ENCODE data around the gene TAF11. TPM values are rescaled to one million over a fixed set of nuclear protein-coding genes. Genes with fewer than 3 reads are reported as not detected.
"Not testable (repeated sequence)": the region's sequence is repeated elsewhere in the genome, so short reads cannot be mapped to it uniquely, and the experiment has no call there.

The TAF11 gene
- total RNA-seq, 1 donor from 2014 or later: 37.2 TPM

DNA sequence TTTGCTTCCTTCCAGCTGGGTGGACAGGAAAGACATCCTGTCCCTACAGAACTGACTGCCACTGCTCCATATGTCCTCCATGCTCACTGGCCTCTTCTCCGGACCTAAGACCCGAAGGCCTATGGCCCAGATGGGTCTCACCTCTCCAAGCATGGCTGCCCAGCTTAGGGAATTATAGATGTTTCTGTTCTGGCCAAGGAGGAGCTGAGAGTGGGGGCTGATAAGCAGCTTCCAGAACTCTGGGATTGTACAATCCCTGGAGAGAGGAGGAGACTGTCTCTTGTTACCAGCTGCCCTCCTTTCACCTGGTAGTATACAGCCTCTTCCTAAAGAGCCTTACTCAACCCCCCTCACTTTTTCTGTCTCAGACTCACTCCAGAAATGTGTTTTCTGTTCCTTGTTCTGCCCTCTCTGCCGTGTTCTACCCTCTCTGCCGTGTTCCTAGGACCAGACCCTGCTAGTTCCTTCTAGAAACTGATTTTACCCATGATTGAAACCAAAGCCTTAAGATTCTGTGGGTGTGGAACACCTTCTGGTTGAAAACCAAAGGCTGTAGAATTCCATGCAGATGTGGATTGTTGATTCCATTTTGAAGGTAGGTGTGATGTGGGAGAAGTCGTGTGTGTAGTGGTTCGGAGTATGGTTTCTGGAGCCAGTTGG, 29.9 kb upstream of the TAF11 start:
- Mint-ChIP-seq H3K4me3 (no peak overlapping the region), H3K27me3 (ENCODE audit: insufficient read depth) (peaks cover 6% of the 10 kb centered on the region), H3K9me3 (no peaks in the 10 kb centered on the region), H3K36me3 (ENCODE audit: low read depth) (peaks cover 4% of the 10 kb centered on the region), H3K4me1 (ENCODE audit: low read depth) (peaks cover 9% of the 10 kb centered on the region), H3K27ac (no peak overlapping the region)
- intact Hi-C loops (cut with micrococcal nuclease): no loop called here
- no peak for DNase-seq (ENCODE audit: low spot score)

DNA sequence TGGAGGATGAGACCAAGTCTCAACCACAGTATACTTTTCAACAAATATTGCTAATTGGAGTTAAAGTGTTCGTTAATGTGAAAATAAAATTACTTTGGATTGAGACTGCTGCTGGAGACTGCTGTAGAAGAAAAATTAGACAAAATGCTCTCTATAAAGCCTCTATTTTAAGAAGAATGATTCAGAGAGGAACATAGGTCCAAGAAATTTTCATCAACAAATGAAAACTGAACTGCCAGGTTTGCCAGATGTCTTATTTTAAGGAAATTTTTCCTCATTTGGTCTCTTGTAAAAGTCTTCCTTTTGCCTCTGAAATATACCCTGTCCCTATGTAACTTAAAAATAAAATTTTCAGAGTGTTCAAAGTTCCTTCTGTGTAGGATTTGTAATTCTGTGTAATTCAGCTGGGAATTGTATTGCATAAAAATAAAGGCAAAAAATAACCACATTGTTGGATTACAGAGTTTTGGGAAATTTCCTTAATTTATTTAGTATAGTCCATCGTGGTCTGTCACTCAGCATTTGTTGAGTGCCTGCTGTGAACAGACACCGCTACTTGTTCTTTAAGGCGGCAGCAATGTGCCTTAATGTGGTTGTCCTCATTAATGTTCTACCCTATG, 28.6 kb upstream of the TAF11 start:
- peaks cover 10% of the 10 kb centered on the region for H3K27me3 Mint-ChIP-seq (ENCODE audit: insufficient read depth)
- DNase-seq (ENCODE audit: low spot score): no peak
- H3K4me3 Mint-ChIP-seq: no peak overlapping the region
- H3K4me1 Mint-ChIP-seq (ENCODE audit: low read depth): peaks cover 21% of the 10 kb centered on the region
- no peaks in the 10 kb centered on the region for H3K9me3 Mint-ChIP-seq
- peaks cover 4% of the 10 kb centered on the region for H3K36me3 Mint-ChIP-seq (ENCODE audit: low read depth)
- intact Hi-C loops (cut with micrococcal nuclease): no loop called here
- no peak overlapping the region for H3K27ac Mint-ChIP-seq

DNA sequence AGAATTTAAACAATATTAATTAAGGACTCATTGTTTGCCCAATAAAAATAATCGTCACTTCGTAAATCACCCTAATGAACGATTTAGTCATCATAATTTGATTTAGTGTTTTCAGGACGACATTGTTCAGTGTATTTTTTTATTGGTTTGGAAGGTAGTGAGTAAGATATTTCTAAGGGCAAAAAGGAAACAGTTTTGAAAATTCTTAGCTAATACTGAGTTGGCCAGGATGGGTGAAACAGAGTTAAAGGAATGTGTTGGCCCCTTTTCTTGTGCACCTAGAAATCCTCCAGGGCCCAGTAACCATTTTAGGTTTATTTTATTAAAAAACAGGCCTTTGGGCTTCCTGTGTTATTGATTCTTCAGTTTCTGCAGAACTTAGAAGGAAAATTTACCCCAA, 26.5 kb upstream of the TAF11 start:
- Mint-ChIP-seq H3K27ac (no peak overlapping the region), H3K27me3 (ENCODE audit: insufficient read depth) (peaks cover 26% of the 10 kb centered on the region), H3K36me3 (ENCODE audit: low read depth) (peaks cover 4% of the 10 kb centered on the region), H3K9me3 (no peaks in the 10 kb centered on the region), H3K4me1 (ENCODE audit: low read depth) (peaks cover 23% of the 10 kb centered on the region), H3K4me3 (no peak overlapping the region)
- DNase-seq (ENCODE audit: low spot score): no peak
- intact Hi-C loops (cut with micrococcal nuclease): no loop called here

DNA sequence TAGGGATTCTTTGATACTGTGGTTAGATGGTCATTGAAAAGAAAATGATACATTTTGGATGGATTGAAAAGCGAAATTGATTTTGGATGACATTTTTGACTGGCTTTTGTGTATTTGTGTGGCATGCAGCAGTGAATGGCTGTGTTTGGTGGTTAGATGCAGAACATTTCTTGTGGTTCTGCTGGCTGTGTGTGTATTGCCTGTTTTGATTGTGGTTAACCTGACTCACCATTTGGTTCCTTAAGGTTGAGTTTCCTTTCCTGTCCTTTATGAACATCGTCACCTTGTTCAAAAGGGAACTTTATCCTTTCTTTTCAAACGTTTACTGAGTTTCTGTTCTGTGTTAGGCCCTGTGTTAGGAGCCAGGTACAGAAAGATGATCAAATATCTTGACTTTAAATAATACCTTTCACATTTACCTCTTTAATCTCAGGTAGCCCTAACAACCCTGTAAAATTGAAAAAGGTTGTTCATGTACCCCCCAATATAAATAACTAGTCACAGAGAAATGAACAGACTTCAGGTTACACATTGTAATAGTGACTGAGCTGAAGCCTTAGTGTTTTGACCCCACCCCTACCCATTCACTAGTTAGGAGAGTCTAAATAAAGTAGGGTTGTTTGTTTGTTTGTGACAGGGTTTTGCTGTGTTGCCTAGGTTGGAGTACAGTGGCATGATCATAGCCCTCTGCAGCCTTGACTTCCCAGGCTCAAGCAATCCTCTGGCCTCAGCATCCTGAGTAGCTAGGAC, 25.0 kb upstream of the TAF11 start:
- Mint-ChIP-seq H3K27me3 (ENCODE audit: insufficient read depth) (peaks cover 36% of the 10 kb centered on the region), H3K4me1 (ENCODE audit: low read depth) (peaks cover 29% of the 10 kb centered on the region), H3K4me3 (peak overlapping the region; percentile 23), H3K27ac (peak overlapping the region; percentile 66), H3K36me3 (ENCODE audit: low read depth) (peaks cover under 1% of the 10 kb centered on the region), H3K9me3 (no peaks in the 10 kb centered on the region)
- intact Hi-C loops (cut with micrococcal nuclease): no loop called here
- DNase-seq (ENCODE audit: low spot score): peak; percentile 49

DNA sequence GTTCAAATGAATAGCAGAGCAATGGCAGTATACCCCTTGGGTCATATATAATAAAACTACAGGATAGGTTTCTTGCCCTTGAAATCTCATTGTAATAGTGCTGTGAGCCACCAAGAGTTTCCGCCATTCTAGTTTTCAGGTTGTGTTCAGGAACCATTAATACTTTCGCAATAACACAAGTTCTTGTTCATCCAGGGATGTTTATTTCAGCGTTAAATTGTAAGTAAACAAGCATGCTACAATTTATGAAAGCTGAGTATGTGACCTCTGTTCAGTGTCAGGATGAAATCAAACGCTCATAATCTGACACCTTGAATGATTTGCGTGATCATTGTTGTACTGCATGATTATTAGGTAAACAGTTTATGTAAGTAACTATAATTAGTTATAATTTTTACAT, 24.0 kb upstream of the TAF11 start:
- H3K36me3 Mint-ChIP-seq (ENCODE audit: low read depth): no peaks in the 10 kb centered on the region
- no peaks in the 10 kb centered on the region for H3K9me3 Mint-ChIP-seq
- peaks cover 38% of the 10 kb centered on the region for H3K27me3 Mint-ChIP-seq (ENCODE audit: insufficient read depth)
- no peak for DNase-seq (ENCODE audit: low spot score)
- peaks cover 32% of the 10 kb centered on the region for H3K4me1 Mint-ChIP-seq (ENCODE audit: low read depth)
- H3K4me3 Mint-ChIP-seq: no peak overlapping the region
- intact Hi-C loops (cut with micrococcal nuclease): loop anchor here (1.0 kb wide), 1 partner anchor 22 kb away; no protein-coding TSS in a partner anchor
- H3K27ac Mint-ChIP-seq: no peak overlapping the region

DNA sequence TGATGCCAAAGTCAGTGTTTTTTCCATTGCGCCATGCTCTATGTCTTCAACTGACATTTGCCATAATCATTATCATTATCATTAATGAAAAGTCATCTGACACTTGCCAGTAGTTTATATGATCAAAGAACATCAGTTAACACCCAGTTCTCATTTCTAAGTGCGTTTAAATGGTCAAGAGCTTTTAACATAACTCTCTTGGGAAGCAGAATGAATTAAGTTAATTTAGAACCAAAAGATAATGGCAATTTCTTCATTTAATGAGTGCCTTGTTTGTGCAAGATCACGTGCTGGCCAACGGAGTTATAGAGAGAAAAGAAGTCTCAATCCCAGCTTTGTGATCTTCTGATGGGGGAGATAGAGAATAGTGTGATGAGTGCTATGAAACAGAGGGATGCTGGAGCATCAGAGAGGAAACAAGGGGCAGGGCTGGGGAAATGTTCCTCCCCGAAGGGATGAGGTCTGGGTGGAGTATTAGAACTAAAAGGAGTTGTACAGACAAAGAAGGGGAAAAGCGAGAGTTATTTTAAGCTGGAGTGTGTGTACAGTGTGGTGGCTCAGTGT, 21.6 kb upstream of the TAF11 start:
- peaks cover 42% of the 10 kb centered on the region for H3K4me1 Mint-ChIP-seq (ENCODE audit: low read depth)
- DNase-seq (ENCODE audit: low spot score): no peak
- H3K4me3 Mint-ChIP-seq: no peak overlapping the region
- no peak overlapping the region for H3K27ac Mint-ChIP-seq
- H3K27me3 Mint-ChIP-seq (ENCODE audit: insufficient read depth): peaks cover 43% of the 10 kb centered on the region
- intact Hi-C loops (cut with micrococcal nuclease): no loop called here
- no peaks in the 10 kb centered on the region for H3K9me3 Mint-ChIP-seq
- no peaks in the 10 kb centered on the region for H3K36me3 Mint-ChIP-seq (ENCODE audit: low read depth)

DNA sequence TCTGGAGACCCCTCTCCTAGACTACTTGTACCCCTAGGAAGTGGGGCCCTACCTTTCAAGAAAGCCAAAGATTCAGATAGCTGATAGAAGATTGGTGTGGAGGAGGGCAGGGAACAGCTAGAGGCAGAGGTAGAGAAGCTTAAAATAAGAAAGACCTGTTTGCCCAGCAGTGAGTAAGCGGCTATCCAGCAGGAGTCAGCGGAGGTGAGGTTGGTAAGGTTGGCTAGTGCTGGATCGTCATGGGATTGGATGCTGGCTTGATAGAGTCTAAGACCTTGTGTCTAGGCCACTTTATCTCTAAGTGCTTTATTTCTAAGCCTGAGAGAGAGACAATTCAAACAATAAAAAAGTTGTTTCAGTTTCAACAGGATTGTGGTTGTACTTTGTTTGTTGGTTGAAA, 20.4 kb upstream of the TAF11 start:
- no peak overlapping the region for H3K4me3 Mint-ChIP-seq
- no peak overlapping the region for H3K27ac Mint-ChIP-seq
- DNase-seq (ENCODE audit: low spot score): no peak
- intact Hi-C loops (cut with micrococcal nuclease): no loop called here
- no peaks in the 10 kb centered on the region for H3K36me3 Mint-ChIP-seq (ENCODE audit: low read depth)
- no peaks in the 10 kb centered on the region for H3K9me3 Mint-ChIP-seq
- H3K27me3 Mint-ChIP-seq (ENCODE audit: insufficient read depth): peaks cover 43% of the 10 kb centered on the region
- peaks cover 37% of the 10 kb centered on the region for H3K4me1 Mint-ChIP-seq (ENCODE audit: low read depth)

DNA sequence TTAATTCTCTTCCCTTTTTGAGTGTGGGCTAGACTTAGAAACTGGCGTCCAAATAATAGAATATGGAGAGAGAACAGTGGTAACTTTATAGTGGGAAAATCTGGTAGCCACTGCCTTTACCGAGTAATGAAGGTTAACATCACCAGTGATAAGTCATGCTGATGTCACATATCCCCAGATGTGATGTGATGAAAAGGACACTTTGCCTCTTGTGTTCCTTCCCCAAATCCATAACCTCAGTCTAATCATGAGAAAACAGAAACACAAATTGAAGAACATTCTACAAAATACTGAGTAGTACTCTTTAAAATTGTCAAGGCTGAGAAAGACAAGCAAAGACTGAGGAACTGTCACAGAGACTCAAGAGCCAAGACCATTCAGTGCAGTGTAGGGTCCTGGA, 19.0 kb upstream of the TAF11 start:
- Mint-ChIP-seq H3K4me3 (no peak overlapping the region), H3K27ac (no peak overlapping the region), H3K4me1 (ENCODE audit: low read depth) (peaks cover 25% of the 10 kb centered on the region), H3K27me3 (ENCODE audit: insufficient read depth) (peaks cover 42% of the 10 kb centered on the region), H3K36me3 (ENCODE audit: low read depth) (no peaks in the 10 kb centered on the region), H3K9me3 (no peaks in the 10 kb centered on the region)
- DNase-seq (ENCODE audit: low spot score): no peak
- intact Hi-C loops (cut with micrococcal nuclease): no loop called here

DNA sequence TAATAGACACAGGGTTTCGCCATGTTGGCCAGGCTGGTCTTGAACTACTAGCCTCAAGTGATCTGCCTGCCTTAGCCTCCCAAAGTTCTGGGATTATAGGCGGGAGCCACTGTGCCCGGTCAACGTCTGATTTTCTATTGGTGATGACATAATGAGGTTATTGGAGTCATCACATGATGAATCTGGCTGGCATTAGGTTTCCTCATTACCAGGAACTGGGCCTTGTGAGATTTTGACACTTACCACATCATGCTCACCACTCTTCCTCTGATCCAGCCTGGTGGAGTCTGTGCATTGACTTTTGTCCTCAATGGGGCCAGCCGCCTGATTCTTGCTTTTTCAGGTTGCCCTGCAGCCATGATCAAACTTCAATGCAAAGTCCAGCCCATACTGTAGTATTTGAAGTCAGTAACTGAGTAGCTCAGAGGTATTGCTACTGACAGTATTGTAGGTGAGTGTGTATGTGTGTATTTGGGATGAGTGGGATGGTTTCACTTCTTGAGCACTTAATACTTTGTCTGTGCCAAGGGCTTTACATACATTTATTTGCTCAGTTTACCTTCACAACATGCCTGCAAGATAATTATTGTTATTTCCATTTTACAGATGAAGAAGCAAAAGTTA, 17.3 kb upstream of the TAF11 start:
- DNase-seq (ENCODE audit: low spot score): no peak
- no peaks in the 10 kb centered on the region for H3K36me3 Mint-ChIP-seq (ENCODE audit: low read depth)
- H3K27ac Mint-ChIP-seq: no peak overlapping the region
- H3K9me3 Mint-ChIP-seq: no peaks in the 10 kb centered on the region
- intact Hi-C loops (cut with micrococcal nuclease): no loop called here
- peaks cover 19% of the 10 kb centered on the region for H3K4me1 Mint-ChIP-seq (ENCODE audit: low read depth)
- no peak overlapping the region for H3K4me3 Mint-ChIP-seq
- peaks cover 26% of the 10 kb centered on the region for H3K27me3 Mint-ChIP-seq (ENCODE audit: insufficient read depth)

DNA sequence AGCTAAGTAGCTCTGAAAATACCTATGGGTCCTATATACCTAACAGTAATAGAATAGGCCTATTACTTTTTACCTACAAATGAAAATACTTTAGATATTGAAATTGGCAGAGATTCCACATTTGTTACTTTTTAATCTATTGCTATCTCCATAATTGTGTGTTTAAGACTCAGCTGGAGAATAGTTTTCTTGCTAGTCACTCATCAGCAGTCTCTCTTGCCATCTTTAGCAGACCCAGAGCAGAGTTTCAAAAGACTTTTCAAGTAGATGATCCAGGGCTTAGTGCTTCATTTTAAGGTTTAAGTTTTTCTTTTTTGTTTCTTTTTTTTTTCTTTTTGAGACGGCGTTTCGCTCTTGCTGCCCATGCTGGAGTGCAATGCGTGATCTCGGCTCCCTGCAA, 14.1 kb upstream of the TAF11 start:
- Mint-ChIP-seq H3K27ac (no peak overlapping the region), H3K4me1 (ENCODE audit: low read depth) (peaks cover 15% of the 10 kb centered on the region), H3K4me3 (no peak overlapping the region), H3K36me3 (ENCODE audit: low read depth) (no peaks in the 10 kb centered on the region), H3K9me3 (no peaks in the 10 kb centered on the region), H3K27me3 (ENCODE audit: insufficient read depth) (peaks cover 6% of the 10 kb centered on the region)
- no peak for DNase-seq (ENCODE audit: low spot score)
- intact Hi-C loops (cut with micrococcal nuclease): no loop called here

DNA sequence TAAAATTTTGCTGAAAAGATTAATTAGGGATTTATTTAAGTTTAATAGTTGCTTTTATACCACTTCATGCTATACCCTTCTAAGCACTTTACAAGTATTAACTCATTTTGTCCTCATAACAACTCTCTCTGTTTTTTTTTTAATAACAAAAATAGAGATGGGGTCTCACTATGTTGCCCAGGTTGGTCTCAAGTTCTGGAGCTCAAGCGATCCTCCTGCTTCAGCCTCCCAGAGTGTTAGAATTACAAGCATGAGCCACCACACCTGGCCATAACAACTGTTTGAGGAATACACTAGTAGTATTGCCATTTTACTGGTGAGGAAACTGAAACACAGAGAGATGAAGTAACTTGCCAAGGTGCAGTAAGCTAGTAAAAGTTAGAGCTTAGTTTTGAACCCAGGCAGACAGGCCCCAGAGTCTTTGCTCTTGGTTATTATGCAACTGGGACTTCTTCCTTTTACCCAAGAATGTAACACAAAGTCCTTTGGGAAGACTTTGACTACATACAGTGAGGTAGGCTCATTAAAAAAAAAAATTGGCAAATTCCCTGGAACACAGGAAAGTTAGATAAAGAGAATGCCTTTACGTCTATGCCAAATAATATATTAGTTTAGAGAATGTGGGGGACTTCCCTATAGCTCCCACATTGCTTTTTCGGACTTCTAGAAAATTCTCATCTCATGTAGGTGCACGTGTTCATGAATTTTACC, 12.6 kb upstream of the TAF11 start:
- H3K9me3 Mint-ChIP-seq: no peaks in the 10 kb centered on the region
- intact Hi-C loops (cut with micrococcal nuclease): no loop called here
- no peaks in the 10 kb centered on the region for H3K27me3 Mint-ChIP-seq (ENCODE audit: insufficient read depth)
- H3K4me1 Mint-ChIP-seq (ENCODE audit: low read depth): peaks cover 13% of the 10 kb centered on the region
- H3K4me3 Mint-ChIP-seq: no peak overlapping the region
- no peaks in the 10 kb centered on the region for H3K36me3 Mint-ChIP-seq (ENCODE audit: low read depth)
- no peak overlapping the region for H3K27ac Mint-ChIP-seq
- no peak for DNase-seq (ENCODE audit: low spot score)

DNA sequence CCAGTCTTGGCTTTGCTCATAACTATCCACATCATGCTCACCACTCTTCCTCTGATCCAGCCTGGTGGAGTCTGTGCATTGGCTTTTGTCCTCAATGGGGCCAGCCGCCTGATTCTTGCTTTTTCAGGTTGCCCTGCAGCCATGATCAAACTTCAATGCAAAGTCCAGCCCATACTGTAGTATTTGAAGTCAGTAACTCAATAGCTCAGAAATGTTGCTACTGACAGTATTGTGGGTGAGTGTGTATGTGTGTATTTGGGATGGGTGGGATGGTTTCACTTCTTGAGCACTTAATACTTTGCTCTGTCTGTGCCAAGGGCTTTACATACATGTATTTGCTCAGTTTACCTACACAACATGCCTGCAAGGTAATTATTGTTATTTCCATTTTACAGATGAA, 11.9 kb upstream of the TAF11 start:
- H3K27me3 Mint-ChIP-seq (ENCODE audit: insufficient read depth); H3K27ac Mint-ChIP-seq; H3K4me3 Mint-ChIP-seq; H3K9me3 Mint-ChIP-seq; H3K4me1 Mint-ChIP-seq (ENCODE audit: low read depth); DNase-seq (ENCODE audit: low spot score); H3K36me3 Mint-ChIP-seq (ENCODE audit: low read depth); intact Hi-C loops (cut with micrococcal nuclease): not testable (repeated sequence)

Measured in activated T-helper 1 cell treated with anti-CD3 and anti-CD28 coated beads, Interleukin-12 subunit alpha, Interleukin-12 subunit beta, Interleukin-2, Interleukin-4 antibody, amounts not matched to agents 30 ng/mL and 10 ng/mL and 1 ng/mL, durations not matched to agents 14 hours and 24 hours and 36 hours (primary cell).